Caco-2 (cell line): ENCODE measurements around the gene LRRC4. TPM values are rescaled to one million over a fixed set of nuclear protein-coding genes. Genes with fewer than 3 reads are reported as not detected.

Experiments
- BruUV-seq: library from RNA; stranded (reverse); fragments of 400-500 nt; replicated peaks from 2 replicates; lab custom pipeline; 2021; lab: Mats Ljungman, UMichigan
- CTCF ChIA-PET: fragments of 300-600 bp; sonication (Branson Sonifier 250); formaldehyde crosslinking; loops from one replicate; lab custom pipeline; 2022; ENCODE audit warnings: antibody characterized with exemption; lab: Charles Lee
- POLR2A ChIA-PET: fragments of 300-600 bp; sonication (Branson Sonifier 250); formaldehyde crosslinking; loops from one replicate; lab custom pipeline; 2022; ENCODE audit warnings: antibody characterized with exemption; lab: Charles Lee
- DNase-seq, 2 experiments: peaks; one replicate each; pipeline versions ENCODE4 v3.0.0 to v3.0.0-alpha.2; 2020 to 2022
- H3K27me3 ChIP-seq: replicated peaks from 2 replicates; pipeline ENCODE4 v1.6.0; 2011; ENCODE audit warnings: low read length; ENCODE audit not compliant: control insufficient read depth, insufficient read depth
- H3K36me3 ChIP-seq: 2 replicates; pipeline ENCODE4 v1.5.1; 2011; ENCODE audit warnings: low read length; ENCODE audit not compliant: control insufficient read depth, insufficient read depth
- H3K4me1 ChIP-seq: fragments of 250-450 bp; sonication (Bioruptor Pico); 2 replicates; pipeline ENCODE4 v1.5.1; 2020; ENCODE audit warnings: mild to moderate bottlenecking
- H3K4me3 ChIP-seq: 2 replicates; pipeline ENCODE4 v1.5.1; 2011; ENCODE audit warnings: low read depth, mild to moderate bottlenecking, control low read depth, low read length
- H3K9me3 ChIP-seq: fragments of 250-450 bp; sonication (Bioruptor Pico); 2 replicates; pipeline ENCODE4 v1.5.1; 2020; ENCODE audit warnings: mild to moderate bottlenecking, moderate library complexity
- H3K27ac Mint-ChIP-seq: one replicate; pipeline ENCODE4 v1.8.0; 2022; ENCODE audit warnings: mixed read lengths; ENCODE audit not compliant: unreplicated experiment
- H3K27me3 Mint-ChIP-seq: one replicate; pipeline ENCODE4 v1.8.0; 2022; ENCODE audit warnings: mixed read lengths; ENCODE audit not compliant: insufficient read depth, unreplicated experiment
- H3K36me3 Mint-ChIP-seq: one replicate; pipeline ENCODE4 v1.8.0; 2022; ENCODE audit warnings: mild to moderate bottlenecking, mixed read lengths; ENCODE audit not compliant: insufficient read depth, unreplicated experiment
- H3K4me1 Mint-ChIP-seq: one replicate; pipeline ENCODE4 v1.8.0; 2022; ENCODE audit warnings: low read depth, mixed read lengths; ENCODE audit not compliant: unreplicated experiment
- H3K4me3 Mint-ChIP-seq: one replicate; pipeline ENCODE4 v1.8.0; 2022; ENCODE audit warnings: mild to moderate bottlenecking, moderate library complexity, mixed read lengths; ENCODE audit not compliant: unreplicated experiment
- H3K9me3 Mint-ChIP-seq: one replicate; pipeline ENCODE4 v1.8.0; 2022; ENCODE audit warnings: mixed read lengths; ENCODE audit not compliant: unreplicated experiment
- CTCF ChIP-seq, 2 experiments: fragments of 200-600 bp in 1 of 2; IDR thresholded peaks; 1 replicate in 1 of 2; 2 replicates in 1 of 2; pipeline versions ENCODE4 v1.5.1 to v1.8.0; 2011 to 2022; ENCODE audit warnings: antibody characterized with exemption in 1 of 2, control low read depth in 1 of 2, inconsistent platforms in 1 of 2, low read depth in 1 of 2, low read length in 1 of 2, mild to moderate bottlenecking in 1 of 2, moderate library complexity in 1 of 2; ENCODE audit not compliant: insufficient read depth in 1 of 2, severe bottlenecking in 1 of 2, unreplicated experiment in 1 of 2
- intact Hi-C: fragments of 100-400 bp; cut with micrococcal nuclease; formaldehyde crosslinking; loops from one replicate; pipeline ENCODE4 v1.10.0; 2022; ENCODE audit not compliant: unreplicated experiment
- total RNA-seq: library from RNA; stranded (reverse); gene quantifications from 2 replicates; pipeline ENCODE4 v1.2.3, GENCODE V29; 2022

Gene LRRC4
- total RNA-seq, 1 experiment from 2014 or later = not detected

GRCh38 chr7:128005759-128006159 lies 25.5 kb downstream of the LRRC4 start:
- Mint-ChIP-seq H3K27me3 (no peaks in the 10 kb centered on the region), H3K27ac (peak overlapping the region; percentile 37), H3K9me3 (no peaks in the 10 kb centered on the region), H3K36me3 (peaks cover 90% of the 10 kb centered on the region), H3K4me3 (no peak overlapping the region), H3K4me1 (peaks cover 12% of the 10 kb centered on the region)
- peak in 1 of 2 experiments; percentile 7 for DNase-seq
- Histone ChIP-seq H3K27me3 (no peaks in the 10 kb centered on the region), H3K9me3 (no peaks in the 10 kb centered on the region), H3K4me3 (no peak overlapping the region), H3K36me3 (peaks cover 1% of the 10 kb centered on the region; the same call in 1 of the 2 replicates), H3K4me1 (peaks cover 20% of the 10 kb centered on the region)
- BruUV-seq = no TSS peak
- intact Hi-C loops = no loop called here
- ChIA-PET CTCF (interaction anchor here (0.7 kb wide), 1 partner anchor 222 kb away, joined by 4 read pairs; no protein-coding TSS in a partner anchor), POLR2A (no interaction called here)
- no peak for TF ChIP-seq CTCF (IDR thresholded peaks at IDR 0.05; ENCODE audit: insufficient read depth in 1 of 2, low read depth in 1 of 2, low read length in 1 of 2, severe bottlenecking in 1 of 2, unreplicated experiment in 1 of 2)

GRCh38 chr7:128005117-128005516 lies 26.1 kb downstream of the LRRC4 start:
- Mint-ChIP-seq H3K4me3 (no peak overlapping the region), H3K36me3 (peaks cover 92% of the 10 kb centered on the region), H3K9me3 (no peaks in the 10 kb centered on the region), H3K4me1 (peaks cover 12% of the 10 kb centered on the region), H3K27ac (no peak overlapping the region), H3K27me3 (no peaks in the 10 kb centered on the region)
- TF ChIP-seq CTCF (IDR thresholded peaks at IDR 0.05; ENCODE audit: insufficient read depth in 1 of 2, low read depth in 1 of 2, low read length in 1 of 2, severe bottlenecking in 1 of 2, unreplicated experiment in 1 of 2) = no peak
- no peak for DNase-seq
- intact Hi-C loops = no loop called here
- no peak overlapping the region for H3K4me3 ChIP-seq
- H3K9me3 ChIP-seq = no peaks in the 10 kb centered on the region
- H3K36me3 ChIP-seq = peaks cover 1% of the 10 kb centered on the region; the same call in 1 of the 2 replicates
- POLR2A ChIA-PET = no interaction called here
- BruUV-seq = no TSS peak
- no peaks in the 10 kb centered on the region for H3K27me3 ChIP-seq
- CTCF ChIA-PET = no interaction called here
- peaks cover 20% of the 10 kb centered on the region for H3K4me1 ChIP-seq

- intact Hi-C loops = no loop called here
- no peaks in the 10 kb centered on the region for H3K9me3 Mint-ChIP-seq
- Histone ChIP-seq H3K9me3 (no peaks in the 10 kb centered on the region), H3K4me1 (peaks cover 20% of the 10 kb centered on the region), H3K27me3 (no peaks in the 10 kb centered on the region), H3K36me3 (peaks cover 1% of the 10 kb centered on the region; the same call in 1 of the 2 replicates), H3K4me3 (no peak overlapping the region)
- no TSS peak for BruUV-seq
- H3K4me1 Mint-ChIP-seq = peaks cover 12% of the 10 kb centered on the region
- ChIA-PET CTCF (no interaction called here), POLR2A (no interaction called here)
- H3K4me3 Mint-ChIP-seq = no peak overlapping the region
- H3K27me3 Mint-ChIP-seq = no peaks in the 10 kb centered on the region
- no peak overlapping the region for H3K27ac Mint-ChIP-seq
- DNase-seq = no peak
- no peak for TF ChIP-seq CTCF (IDR thresholded peaks at IDR 0.05; ENCODE audit: insufficient read depth in 1 of 2, low read depth in 1 of 2, low read length in 1 of 2, severe bottlenecking in 1 of 2, unreplicated experiment in 1 of 2)
- peaks cover 92% of the 10 kb centered on the region for H3K36me3 Mint-ChIP-seq
These were observed 26.6 kb downstream of the LRRC4 start for GRCh38 chr7:128004623-128005022.
